Glomerular endothelial cell (primary cell): ENCODE measurements around the gene RFC4. TPM values are rescaled to one million over a fixed set of nuclear protein-coding genes. Genes with fewer than 3 reads are reported as not detected.
"Not testable (repeated sequence)": the region's sequence is repeated elsewhere in the genome, so short reads cannot be mapped to it uniquely, and the experiment has no call there.

Source experiments
- DNase-seq: peaks from one replicate; pipeline ENCODE4 v3.0.0-alpha.2; 2011; ENCODE audit warnings: low read depth, low spot score; ENCODE audit errors: extremely low read depth
- total RNA-seq: library from RNA; depleted of rRNA; stranded (reverse); fragments of >200 nt; gene quantifications from 2 replicates; pipeline ENCODE4 v1.2.3, GENCODE V29; 2015

Gene RFC4
- total RNA-seq, 1 donor from 2014 or later: 15.4 TPM

DNA sequence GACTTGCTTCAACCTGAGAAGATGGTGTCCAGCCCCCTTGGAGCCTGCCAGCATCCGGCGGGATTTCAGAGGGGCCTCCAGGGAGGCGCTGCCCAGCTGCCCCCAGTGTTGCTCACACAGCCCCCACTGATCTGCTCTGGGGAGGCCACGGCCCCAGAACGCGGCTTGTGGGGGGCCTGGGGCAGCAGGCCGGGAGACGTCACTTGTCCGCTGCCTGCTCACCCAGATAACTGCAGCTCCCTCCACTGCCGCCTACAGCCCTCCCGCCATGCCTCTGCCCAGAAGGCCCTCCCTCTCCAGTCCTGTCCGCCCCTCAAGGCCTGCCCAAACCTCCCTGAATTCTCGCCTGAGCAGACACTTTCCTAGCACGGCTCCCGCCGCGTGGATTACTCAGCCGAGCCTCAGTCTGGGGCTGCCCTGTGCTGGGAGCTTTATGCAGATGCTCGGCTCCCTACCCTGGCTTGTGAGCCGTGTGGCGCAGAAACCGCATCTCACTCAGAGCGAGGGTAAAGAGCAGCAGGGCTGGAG lies 19.1 kb upstream of the RFC4 start:
- DNase-seq: no peak

DNA sequence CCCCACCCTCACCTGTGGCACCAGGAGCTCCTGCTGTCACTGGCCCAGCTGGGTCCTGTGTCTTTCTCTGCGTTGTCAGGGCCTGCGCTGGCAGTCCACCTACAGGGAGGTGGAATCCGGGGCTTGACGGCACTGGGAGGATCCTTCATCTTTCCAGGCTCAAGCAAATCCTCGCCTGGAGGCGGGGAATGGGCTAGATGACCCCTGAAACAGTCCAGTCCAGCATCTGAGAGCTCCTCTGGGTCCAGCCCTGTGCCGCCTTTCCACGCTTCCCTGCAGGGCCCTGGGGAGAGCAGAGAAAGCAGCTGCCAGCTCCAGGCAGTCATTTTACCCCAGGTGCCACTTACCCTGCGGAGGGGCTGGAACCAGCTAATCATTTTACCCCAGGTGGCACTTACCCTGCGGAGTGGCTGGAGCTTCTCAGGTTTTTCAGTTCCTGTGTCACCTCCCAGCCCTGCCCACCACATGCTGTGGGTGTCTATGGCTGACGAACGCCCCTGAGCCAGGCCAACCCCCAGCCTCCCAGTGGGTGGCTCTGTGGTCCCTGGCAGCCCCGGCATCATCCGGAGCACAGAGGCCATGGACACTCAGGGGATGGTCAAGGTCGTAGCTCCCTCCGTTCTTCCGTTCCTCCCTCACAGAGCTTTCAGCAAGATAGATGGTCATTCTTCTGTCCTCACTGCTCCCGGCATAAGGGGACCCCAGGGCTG lies 18.3 kb upstream of the RFC4 start:
- no peak for DNase-seq

GRCh38 chr3:186823386-186823785 lies 17.1 kb upstream of the RFC4 start:
- no peak for DNase-seq

GRCh38 chr3:186822388-186822759 lies 16.1 kb upstream of the RFC4 start:
- DNase-seq: not testable (repeated sequence)

DNA sequence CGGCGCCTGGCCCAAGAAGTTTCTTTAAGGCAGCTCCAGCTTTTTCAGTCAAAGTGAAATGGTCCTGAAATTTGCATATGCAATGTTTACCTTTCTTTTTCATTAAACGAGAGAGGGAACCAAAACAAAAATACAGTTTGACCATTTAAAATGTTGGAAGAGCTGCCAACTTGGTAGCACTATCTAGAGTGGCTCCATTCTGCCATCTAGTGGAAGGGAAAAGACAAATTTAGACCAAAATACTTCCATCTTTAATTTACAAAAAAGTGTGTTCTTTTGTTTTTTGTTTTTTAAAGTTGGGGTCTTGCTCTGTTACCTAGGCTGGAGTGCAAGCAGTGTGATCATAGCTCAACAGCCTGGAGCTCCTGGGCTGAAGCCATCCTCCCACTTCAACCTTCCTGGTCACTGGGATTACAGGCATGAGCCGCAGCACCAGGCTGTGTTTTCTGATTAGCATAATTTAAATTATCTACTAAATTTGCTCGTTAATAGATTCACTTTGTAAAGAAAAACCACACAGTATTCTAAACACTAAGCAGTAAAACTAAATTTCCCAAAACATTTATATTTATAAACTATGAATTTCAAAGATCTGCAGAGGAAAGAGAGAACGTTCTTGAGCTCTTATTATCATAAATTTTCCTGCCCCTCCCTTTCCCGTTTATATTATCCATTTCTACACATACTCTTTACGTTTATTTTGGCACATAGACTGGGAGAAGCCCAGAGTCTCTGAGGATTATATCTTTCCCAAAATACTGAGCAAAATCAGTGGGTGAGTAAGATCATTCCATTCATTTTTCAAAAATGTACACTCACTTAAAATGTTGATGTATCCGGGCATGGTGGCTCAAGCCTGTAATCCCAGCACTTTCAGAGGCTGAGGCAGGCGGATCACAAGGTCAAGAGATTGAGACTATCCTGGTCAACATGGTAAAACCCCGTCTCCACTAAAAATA lies 15.4 kb upstream of the RFC4 start:
- DNase-seq: no peak

DNA sequence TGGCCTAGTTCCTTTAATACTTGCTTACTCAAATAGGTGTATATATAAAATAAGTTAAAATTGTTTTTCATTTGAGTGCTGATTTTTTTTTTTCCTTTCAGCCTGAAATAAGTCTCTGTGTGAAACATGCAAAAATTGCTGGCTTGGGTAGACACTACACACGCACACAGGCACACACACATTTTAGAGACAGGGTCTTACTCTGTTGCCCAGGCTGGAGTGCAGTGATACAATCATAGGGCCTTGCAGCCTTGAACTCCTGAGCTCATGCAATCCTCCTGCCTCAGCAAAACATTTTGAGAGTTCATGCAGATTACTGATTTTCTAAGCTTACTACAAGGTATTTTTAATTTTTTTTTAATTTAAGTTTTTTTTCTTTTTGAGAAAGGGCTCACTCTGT lies 12.7 kb upstream of the RFC4 start:
- no peak for DNase-seq

DNA sequence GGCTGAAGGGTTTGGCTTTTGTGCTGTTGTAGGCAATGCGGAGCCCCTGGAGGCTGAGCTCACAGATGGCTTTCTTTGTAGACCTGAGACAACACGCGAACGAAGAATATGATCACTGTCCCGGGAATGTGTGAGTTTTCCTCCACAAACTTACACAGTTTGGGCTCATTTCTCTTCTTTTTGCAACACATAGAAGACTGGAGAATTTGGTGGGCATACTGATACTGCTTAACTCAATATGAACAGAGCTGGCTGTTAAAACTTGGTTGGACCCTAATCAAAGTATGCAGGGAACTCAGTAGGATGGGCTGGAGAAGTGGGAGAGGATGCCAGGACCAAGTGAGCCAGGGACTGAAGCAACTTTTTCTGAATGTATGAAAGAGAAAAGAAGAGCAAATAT lies 12.2 kb upstream of the RFC4 start:
- no peak for DNase-seq

DNA sequence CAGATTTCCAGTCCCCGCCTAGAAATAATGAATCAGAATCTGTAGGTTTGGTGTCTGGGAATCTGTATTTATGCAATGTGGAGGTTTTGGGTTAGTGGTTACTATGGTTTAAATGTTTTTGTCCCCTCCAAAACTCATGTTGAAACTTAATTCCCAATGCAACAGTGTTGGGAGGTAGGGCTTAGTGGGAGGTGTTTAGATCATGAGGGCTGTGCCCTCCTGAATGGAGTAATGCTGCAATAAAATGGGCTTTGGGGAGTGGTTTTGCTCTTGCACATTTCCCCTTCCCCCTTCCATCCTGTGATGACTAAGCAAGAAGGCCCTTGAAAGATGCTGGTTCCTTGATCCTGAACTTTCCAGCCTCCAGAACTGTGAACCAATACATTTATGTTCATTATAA lies 9.2 kb upstream of the RFC4 start:
- no peak for DNase-seq

GRCh38 chr3:186814100-186814499 lies 7.8 kb upstream of the RFC4 start:
- no peak for DNase-seq

GRCh38 chr3:186811313-186811712 lies 5.0 kb upstream of the RFC4 start:
- DNase-seq: not testable (repeated sequence)

DNA sequence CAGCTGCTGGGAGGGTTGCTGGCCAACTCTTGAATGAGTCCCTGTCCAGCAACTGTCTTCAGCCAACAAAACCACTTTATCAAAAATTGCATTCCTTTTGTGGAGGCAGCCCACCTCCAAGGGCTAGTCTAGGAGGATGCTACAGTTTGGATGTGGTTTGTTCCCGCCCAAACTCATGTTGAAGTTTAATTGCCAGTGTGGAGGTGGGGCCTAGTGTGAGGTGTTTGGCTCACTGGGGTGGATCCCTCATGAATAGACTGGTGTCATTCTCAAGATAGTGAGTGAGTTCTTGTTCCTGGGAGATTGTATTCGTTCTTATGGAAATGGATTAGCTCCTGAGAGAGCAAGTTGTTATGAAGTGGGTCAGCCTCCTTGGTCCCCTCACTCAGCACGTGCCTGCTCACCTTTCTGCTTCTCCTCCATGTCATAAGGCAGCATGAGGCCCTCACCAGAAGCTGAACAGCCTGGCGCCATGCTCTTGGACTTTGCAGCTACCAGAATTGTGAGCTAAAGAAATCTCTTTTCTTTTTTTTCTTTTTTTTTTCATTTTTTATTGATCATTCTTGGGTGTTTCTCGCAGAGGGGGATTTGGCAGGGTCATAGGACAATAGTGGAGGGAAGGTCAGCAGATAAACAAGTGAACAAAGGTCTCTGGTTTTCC lies 4.2 kb upstream of the RFC4 start:
- no peak for DNase-seq

DNA sequence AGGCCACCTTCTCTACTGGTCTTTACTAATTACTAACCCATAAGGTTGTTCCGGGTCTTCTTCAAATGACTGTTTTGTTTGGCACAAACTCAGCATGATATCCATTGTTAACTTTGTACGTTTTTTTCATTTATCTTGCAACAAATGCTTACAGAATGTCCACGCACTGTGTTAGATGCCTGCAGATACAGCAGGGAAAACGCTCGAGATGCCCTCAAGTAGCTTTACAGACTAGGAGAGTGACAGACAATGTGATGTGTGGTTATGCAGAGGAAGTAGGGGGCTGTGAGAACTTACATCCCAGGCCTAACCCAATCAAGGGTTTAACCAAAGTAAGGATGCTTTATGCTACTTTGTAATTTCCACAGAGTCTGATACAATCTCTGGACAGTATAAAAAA lies 949 bp upstream of the RFC4 start:
- no peak for DNase-seq

DNA sequence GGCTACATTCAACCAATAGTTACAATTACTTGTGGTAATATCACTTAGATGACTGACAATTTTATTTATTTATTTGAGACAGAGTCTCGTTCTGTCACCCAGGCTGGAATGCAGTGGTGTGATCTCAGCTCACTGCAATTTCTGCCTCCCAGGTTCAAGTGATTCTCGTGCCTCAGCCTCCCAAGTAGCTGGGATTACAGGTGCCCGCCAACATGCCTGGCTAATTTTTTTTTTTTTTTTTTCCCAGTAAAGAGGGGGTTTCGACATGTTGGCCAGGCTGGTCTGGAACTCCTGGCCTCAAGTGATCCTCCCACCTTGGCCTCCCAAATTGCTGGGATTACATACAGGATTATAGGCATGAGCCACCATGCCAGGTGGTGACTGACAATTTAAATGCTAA lies 2.8 kb downstream of the RFC4 start:
- not testable (repeated sequence) for DNase-seq

- DNase-seq: no peak
These were observed 3.6 kb downstream of the RFC4 start for GRCh38 chr3:186802701-186803100.

DNA sequence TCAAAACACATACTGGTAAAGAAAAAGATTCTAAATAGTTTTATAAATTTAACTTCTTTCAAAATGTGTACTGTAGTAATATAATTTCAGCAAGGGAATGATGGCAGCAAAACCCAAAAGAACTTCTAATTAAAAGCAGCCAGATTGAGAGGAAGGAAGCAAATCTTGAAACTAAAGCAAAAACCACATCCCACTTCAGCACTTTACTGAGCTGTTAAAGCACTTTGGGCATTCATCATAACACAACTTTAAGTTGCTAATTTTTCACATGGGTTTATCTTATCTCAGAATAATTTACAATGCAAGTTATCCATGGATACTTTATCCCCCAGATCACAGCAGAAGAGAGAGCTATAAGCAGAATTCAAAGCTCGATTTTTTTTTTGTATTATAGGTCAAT lies 6.0 kb downstream of the RFC4 start:
- no peak for DNase-seq

GRCh38 chr3:186798239-186798874 lies 7.9 kb downstream of the RFC4 start:
- DNase-seq: no peak

DNA sequence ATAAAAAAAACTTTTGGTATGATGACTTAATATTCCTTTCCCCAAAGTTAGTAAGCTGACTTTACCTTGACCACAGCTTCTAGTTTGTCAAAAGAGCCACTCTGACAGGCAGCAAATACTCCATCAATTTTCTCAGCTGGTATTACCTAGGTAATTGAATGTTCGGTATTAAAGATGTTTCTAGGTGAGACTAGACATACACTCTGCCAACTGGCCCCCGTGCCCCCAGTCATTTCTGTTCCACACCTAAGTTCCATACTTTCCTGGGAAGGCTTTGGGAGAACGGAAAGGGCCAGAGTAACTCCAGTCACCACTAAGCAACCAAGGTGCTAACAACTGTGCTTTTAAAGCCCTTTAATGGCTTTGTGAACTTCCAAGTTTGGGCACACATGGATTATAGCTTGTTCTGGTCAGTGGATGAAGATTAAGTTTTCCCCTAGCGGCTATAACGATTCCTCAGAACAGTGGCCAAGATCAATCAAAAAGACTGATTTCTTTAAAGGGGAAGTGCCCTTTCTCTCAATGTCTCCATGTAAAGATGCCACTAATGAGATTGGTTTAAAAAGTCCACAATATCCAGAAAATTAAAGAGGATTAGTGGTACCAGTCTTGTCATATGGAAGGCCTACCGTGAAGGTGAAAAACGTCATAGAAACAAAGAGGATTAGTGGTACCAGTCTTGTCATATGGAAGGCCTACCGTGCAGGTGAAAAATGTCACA lies 15.9 kb downstream of the RFC4 start:
- no peak for DNase-seq

DNA sequence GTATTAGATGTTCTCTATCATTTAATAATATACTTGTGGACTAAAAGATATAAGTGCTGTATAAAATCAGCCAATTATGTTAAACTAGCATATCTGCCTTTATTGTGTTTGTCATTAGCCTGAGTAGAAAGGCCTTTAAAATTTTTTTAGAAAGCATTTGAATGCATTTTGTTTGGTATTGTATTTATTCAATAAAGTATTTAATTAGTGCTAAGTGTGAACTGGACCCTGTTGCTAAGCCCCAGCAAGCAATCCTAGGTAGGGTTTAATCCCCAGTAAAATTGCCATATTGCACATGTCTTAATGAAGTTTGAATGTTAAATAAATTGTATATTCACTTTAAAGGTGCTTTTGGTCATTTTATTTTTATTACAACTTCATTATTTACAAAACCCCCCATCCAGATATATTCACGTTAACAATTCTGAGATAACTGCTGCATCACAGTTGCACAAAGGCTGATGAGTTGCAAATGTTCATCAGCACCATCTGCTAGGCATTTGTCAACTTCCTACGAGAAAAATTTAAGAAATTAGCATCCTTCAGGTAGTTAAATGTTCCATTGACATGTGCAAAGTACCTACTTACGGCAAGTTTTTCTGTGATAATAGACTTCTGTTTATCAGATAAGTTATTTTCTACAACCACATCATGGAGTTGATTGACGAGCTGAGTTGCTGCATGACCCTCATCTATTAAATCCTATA lies 16.6 kb downstream of the RFC4 start:
- no peak for DNase-seq
